A549 (cell line): ENCODE data around the gene RNF220. TPM values are rescaled to one million over a fixed set of nuclear protein-coding genes. Genes with fewer than 3 reads are reported as not detected.
A peak's percentile ranks its signal among the peaks of the same experiment; 100 is the strongest.

Source experiments
- ATAC-seq, 2 experiments: fragments of 200-7000 bp in 1 of 2; fragments of >200 bp in 1 of 2; cut with Nextera tagmentation in 1 of 2; cut with Tn5 transposase in 1 of 2; 3 replicates each; pipeline versions ENCODE4 v1.8.0 to v1.9.1; 2018 to 2020; ENCODE audit warnings: mild to moderate bottlenecking in 1 of 2, moderate library complexity in 1 of 2
- CTCF ChIA-PET: fragments of 300-600 bp; sonication (Branson Sonifier 250); formaldehyde crosslinking; extraction: SDS; loops from one replicate; lab custom pipeline; 2021; ENCODE audit warnings: antibody characterized with exemption, inconsistent platforms; lab: Yijun Ruan, JAX
- POLR2A ChIA-PET: fragments of 350-600 bp; formaldehyde crosslinking; extraction: SDS; loops from one replicate; lab custom pipeline; 2021; ENCODE audit warnings: antibody characterized with exemption, inconsistent platforms; lab: Yijun Ruan, JAX
- DNase-seq, 2 experiments: peaks; one replicate each; pipeline versions ENCODE4 v3.0.0 to v3.0.0-alpha.2; 2011 to 2016; ENCODE audit warnings: low read depth in 1 of 2, low spot score in 1 of 2
- FAIRE-seq: peaks from 2 replicates; lab custom pipeline; 2011; peaks lifted over from hg19 to GRCh38; lab: Jason Lieb, UNC
- H3K27ac ChIP-seq, 2 experiments: fragments of >200 bp; sonication (Bioruptor Twin); formaldehyde crosslinking; 3 replicates each; pipeline ENCODE4 v1.5.1; 2016 to 2017
- H3K4me1 ChIP-seq: fragments of >200 bp; sonication (Bioruptor Twin); formaldehyde crosslinking; 3 replicates; pipeline ENCODE4 v1.6.1; 2016
- H3K4me2 ChIP-seq: fragments of >200 bp; sonication (Bioruptor Twin); formaldehyde crosslinking; 3 replicates; pipeline ENCODE4 v1.6.1; 2016
- H3K4me3 ChIP-seq: fragments of >200 bp; sonication (Bioruptor Twin); formaldehyde crosslinking; 3 replicates; pipeline ENCODE4 v1.5.1; 2016
- H3K9me3 ChIP-seq: fragments of >200 bp; sonication (Bioruptor Twin); formaldehyde crosslinking; 3 replicates; pipeline ENCODE4 v1.6.1; 2016
- CBX8 ChIP-seq: fragments of 200-600 bp; sonication (generic); IDR thresholded peaks from 2 replicates; pipeline ENCODE4 v1.6.1; 2016
- CHD4 ChIP-seq: fragments of 200-600 bp; sonication (generic); IDR thresholded peaks from 2 replicates; pipeline ENCODE4 v1.6.1; 2016; ENCODE audit warnings: antibody characterized with exemption, mild to moderate bottlenecking, borderline replicate concordance
- EHMT2 ChIP-seq: fragments of 200-600 bp; sonication (generic); IDR thresholded peaks from 2 replicates; pipeline ENCODE4 v1.6.1; 2016; ENCODE audit warnings: antibody characterized with exemption, low read depth, mild to moderate bottlenecking, moderate library complexity
- EP300 ChIP-seq, 2 experiments: fragments of >200 bp; sonication (Bioruptor Twin); formaldehyde crosslinking; IDR thresholded peaks; 2 replicates in 1 of 2; 3 replicates in 1 of 2; pipeline ENCODE4 v1.6.1; 2016 to 2017
- ESRRA ChIP-seq: fragments of 150-350 bp; IDR thresholded peaks from 2 replicates; pipeline ENCODE4 v1.6.1; 2014; ENCODE audit warnings: mild to moderate bottlenecking, low read length, borderline replicate concordance
- FOXS1 ChIP-seq: fragments of 250-450 bp; sonication (Bioruptor Pico); IDR thresholded peaks from 2 replicates; pipeline ENCODE4 v1.5.0; 2020; ENCODE audit warnings: mild to moderate bottlenecking, moderate library complexity
- GATA3 ChIP-seq: IDR thresholded peaks from 2 replicates; pipeline ENCODE4 v1.6.1; 2012; ENCODE audit warnings: borderline replicate concordance
- HOXB5 ChIP-seq: fragments of 250-450 bp; sonication (Bioruptor Pico); IDR thresholded peaks from 2 replicates; pipeline ENCODE4 v1.5.0; 2020; ENCODE audit warnings: mild to moderate bottlenecking, moderate library complexity
- JUNB ChIP-seq: fragments of >200 bp; sonication (Bioruptor Twin); formaldehyde crosslinking; IDR thresholded peaks from 2 replicates; pipeline ENCODE4 v1.6.1; 2016
- KDM1A ChIP-seq: fragments of 200-600 bp; sonication (generic); IDR thresholded peaks from 2 replicates; pipeline ENCODE4 v1.6.1; 2016; ENCODE audit warnings: low read depth, mild to moderate bottlenecking
- NFE2L2 ChIP-seq: fragments of 150-350 bp; conservative IDR thresholded peaks from 2 replicates; pipeline ENCODE4 v1.6.1; 2014; ENCODE audit warnings: low read length
- PHF8 ChIP-seq: fragments of 200-600 bp; sonication (generic); IDR thresholded peaks from 2 replicates; pipeline ENCODE4 v1.6.1; 2016; ENCODE audit warnings: low read depth, mild to moderate bottlenecking, antibody characterized with exemption, moderate library complexity, borderline replicate concordance
- POLR2A ChIP-seq: IDR thresholded peaks from 2 replicates; pipeline ENCODE4 v1.6.1; 2012; ENCODE audit warnings: mild to moderate bottlenecking, low read length
- RAD21 ChIP-seq, 2 experiments: fragments of >200 bp in 1 of 2; sonication (Bioruptor Twin) in 1 of 2; formaldehyde crosslinking in 1 of 2; IDR thresholded peaks in 1 of 2; conservative IDR thresholded peaks in 1 of 2; 2 replicates in 1 of 2; 3 replicates in 1 of 2; pipeline ENCODE4 v1.6.1; 2012 to 2018; ENCODE audit warnings: inconsistent platforms in 1 of 2
- RARB ChIP-seq: fragments of 250-450 bp; sonication (Bioruptor Pico); IDR thresholded peaks from 2 replicates; pipeline ENCODE4 v1.8.0; 2021; ENCODE audit warnings: mild to moderate bottlenecking, moderate library complexity
- RFX5 ChIP-seq: fragments of 450-650 bp; IDR thresholded peaks from 2 replicates; pipeline ENCODE4 v1.7.1; 2014; ENCODE audit warnings: antibody characterized with exemption, mild to moderate bottlenecking, moderate library complexity
- WGBS: methylation state at CpG from one replicate; pipeline ENCODE4 v1.1.6; 2017; ENCODE audit errors: missing lambda C conversion rate; 5-methylcytosine and 5-hydroxymethylcytosine counted together
- polyA minus RNA-seq: library from RNA; depleted of rRNA, polyadenylated mRNA; stranded (reverse); fragments of >200 nt; gene quantifications from 2 replicates; pipeline ENCODE4 v1.2.3, GENCODE V29; 2011; rRNA and poly(A)+ RNA removed
- polyA plus RNA-seq, 4 experiments: library from polyadenylated mRNA; depleted of rRNA in 3 of 4; stranded (reverse); fragments of >200 nt; fragmentation: RNase III in 1 of 4; extraction: RNeasy Plus Mini Kit Qiagen cat#74134 plus additional on column Dnase treatment in 1 of 4; gene quantifications; 2 replicates in 3 of 4; 3 replicates in 1 of 4; pipeline ENCODE4 v1.2.3, GENCODE V29; 2011 to 2017
- TF ChIP-seq, protein P1 (sequence below): IDR thresholded peaks from 2 replicates; pipeline ENCODE4 v1.6.1; 2012
- TF ChIP-seq, protein P2 (sequence below): fragments of 450-650 bp; IDR thresholded peaks from 2 replicates; pipeline ENCODE4 v1.6.1; 2014; ENCODE audit warnings: antibody characterized with exemption
- TF ChIP-seq, protein P3 (sequence below): fragments of >200 bp; sonication (Bioruptor Twin); formaldehyde crosslinking; IDR thresholded peaks from 3 replicates; pipeline ENCODE4 v1.6.1; 2016
- TF ChIP-seq, protein P4 (sequence below): IDR thresholded peaks from 2 replicates; pipeline ENCODE4 v1.6.1; 2012

Gene RNF220
- polyA plus RNA-seq (2011; rRNA removed) (47.5 and 53.4 TPM in 2 replicates), polyA plus RNA-seq (2017; fragmentation: RNase III; extraction: RNeasy Plus Mini Kit Qiagen cat#74134 plus additional on column Dnase treatment) (47.7 to 58.4 TPM (median 54.5 TPM) in 3 replicates), polyA minus RNA-seq (30.7 and 31.5 TPM in 2 replicates)
- polyA plus RNA-seq (2012; cell fraction: cytosol; rRNA removed) = 71.5 and 72.4 TPM in 2 replicates
- 91.4 and 103 TPM in 2 replicates for polyA plus RNA-seq (2012; cell fraction: nucleus; rRNA removed)

DNA sequence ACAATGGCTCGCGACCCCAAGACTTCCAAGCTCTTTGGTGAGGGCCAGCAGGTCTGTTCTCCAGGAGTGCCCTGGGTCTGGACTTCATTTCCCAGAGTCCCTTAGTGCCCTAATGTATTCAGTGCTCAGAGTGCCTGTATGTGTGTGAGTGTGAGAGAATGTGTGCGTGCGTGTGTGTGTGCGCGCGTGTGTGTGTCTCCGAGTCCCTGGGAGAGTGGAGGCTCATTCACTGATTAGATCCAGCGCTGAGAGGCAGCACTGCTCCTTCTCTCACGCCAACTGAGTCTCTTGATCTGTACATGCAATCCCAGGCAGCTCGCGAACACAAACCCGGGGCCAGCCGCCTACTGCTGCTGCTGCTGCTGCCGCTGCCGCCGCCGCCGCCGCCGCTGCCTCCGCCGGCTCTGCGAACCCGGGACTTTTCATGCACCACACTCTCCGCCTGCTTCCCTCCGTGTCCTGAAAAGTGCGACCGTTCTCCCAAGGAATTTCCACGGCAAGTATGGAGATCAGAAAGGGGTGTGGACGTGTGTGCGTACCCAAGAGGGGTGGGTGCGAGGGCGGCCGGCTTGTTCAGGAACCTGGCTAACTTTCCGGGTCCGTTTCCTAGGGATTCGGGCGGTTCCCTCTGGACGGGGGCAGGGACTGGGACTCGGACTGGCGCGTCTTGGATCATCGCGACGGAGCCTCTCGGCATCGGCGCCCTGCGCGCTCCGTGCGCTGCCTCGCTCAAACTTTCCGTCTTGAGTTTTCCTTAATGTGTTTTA is at the start of gene RNF220:
TSS of gene RNF220 (plus strand) at position 225 of the 767 bp plus-strand sequence.
- ATAC-seq (peak; percentile 84), FAIRE-seq (no peak), DNase-seq (peak; percentile 27 to 80)
- H3K4me1 ChIP-seq = peaks cover 11% of the 10 kb centered on the region; the same call in 1 of the 3 replicates
- TF ChIP-seq POLR2A = peak; percentile 29; the same call in 1 of the 2 replicates
- TF ChIP-seq RAD21 (conservative IDR thresholded peaks at IDR 0.05 in 1 of 2, IDR thresholded peaks at IDR 0.05 in 1 of 2) = peak; percentile 11 to 23; a peak in 1 of 5 replicates
- TF ChIP-seq, protein P1, sequence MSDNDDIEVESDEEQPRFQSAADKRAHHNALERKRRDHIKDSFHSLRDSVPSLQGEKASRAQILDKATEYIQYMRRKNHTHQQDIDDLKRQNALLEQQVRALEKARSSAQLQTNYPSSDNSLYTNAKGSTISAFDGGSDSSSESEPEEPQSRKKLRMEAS = 0 out of 2 replicates have a peak, but pooled peaks have one; percentile 12
- TF ChIP-seq, protein P2, sequence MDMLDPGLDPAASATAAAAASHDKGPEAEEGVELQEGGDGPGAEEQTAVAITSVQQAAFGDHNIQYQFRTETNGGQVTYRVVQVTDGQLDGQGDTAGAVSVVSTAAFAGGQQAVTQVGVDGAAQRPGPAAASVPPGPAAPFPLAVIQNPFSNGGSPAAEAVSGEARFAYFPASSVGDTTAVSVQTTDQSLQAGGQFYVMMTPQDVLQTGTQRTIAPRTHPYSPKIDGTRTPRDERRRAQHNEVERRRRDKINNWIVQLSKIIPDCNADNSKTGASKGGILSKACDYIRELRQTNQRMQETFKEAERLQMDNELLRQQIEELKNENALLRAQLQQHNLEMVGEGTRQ = no peak
- H3K9me3 ChIP-seq = no peaks in the 10 kb centered on the region
- H3K4me2 ChIP-seq = peak within 1 kb of the TSS; percentile 99
- 3% methylated on average over 8 of the region's 55 CpGs for WGBS
- ChIA-PET POLR2A (interaction anchor here (1.0 kb wide), 1 partner anchor 227 kb away, joined by 3 read pairs; no protein-coding TSS in a partner anchor), CTCF (interaction anchor here (0.9 kb wide), 1 partner anchor 25 kb away, joined by 3 read pairs; no protein-coding TSS in a partner anchor)
- peak within 1 kb of the TSS; percentile 80 to 85 for H3K27ac ChIP-seq
- peak within 1 kb of the TSS; percentile 69 for H3K4me3 ChIP-seq

DNA sequence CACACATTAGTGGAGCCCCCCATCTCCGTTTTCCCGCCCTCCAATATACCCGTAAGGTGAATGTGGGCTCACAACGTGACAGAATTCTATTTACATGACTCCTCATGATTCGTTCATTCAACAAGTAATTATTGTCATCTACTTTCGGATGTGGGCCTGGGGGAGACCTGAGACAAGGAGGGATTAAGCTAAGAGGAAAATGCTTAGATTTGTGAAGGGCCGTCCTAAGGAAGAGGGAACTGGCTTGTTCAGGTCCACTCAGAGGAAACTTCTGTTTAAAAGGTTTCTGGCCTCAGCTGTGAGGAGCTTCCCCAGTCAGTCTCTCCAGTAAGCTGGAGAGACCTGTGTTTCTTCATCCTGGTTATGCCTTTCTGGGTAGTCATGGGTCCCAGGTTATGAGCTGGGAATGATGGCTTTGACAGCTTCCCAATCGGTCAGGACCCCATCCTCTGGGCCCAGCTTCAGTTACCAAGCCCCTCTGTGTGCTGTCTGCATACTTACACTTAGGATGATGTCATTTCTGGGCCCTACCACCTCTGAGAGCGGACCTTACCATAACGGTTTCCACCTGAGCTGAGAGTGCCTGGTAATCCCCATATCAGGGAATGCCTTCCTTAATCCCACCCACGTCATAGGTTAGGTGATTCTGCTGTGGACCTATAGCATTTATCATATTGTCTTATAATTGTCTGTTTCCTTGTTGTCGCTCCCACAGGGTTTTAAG is 49.3 kb upstream of the RNF220 start:
- peaks cover 15% of the 10 kb centered on the region for H3K4me1 ChIP-seq
- ChIA-PET CTCF (interaction anchor here (0.6 to 1.6 kb wide), 3 partner anchors 10 to 393 kb away, joined by 3 to 4 read pairs (median 3); no protein-coding TSS in a partner anchor), POLR2A (no interaction called here)
- peak overlapping the region; percentile 73 for H3K4me2 ChIP-seq
- H3K9me3 ChIP-seq = no peaks in the 10 kb centered on the region
- DNase-seq = no peak
- peak; percentile 5 to 7; a peak in 2 of 6 replicates for ATAC-seq
- TF ChIP-seq, protein P1 = no peak
- TF ChIP-seq NFE2L2 = no peak
- no peak for TF ChIP-seq EP300 (IDR thresholded peaks at IDR 0.05)
- TF ChIP-seq CHD4 = no peak
- TF ChIP-seq FOXS1 (CRISPR knock-in tag) = no peak
- TF ChIP-seq HOXB5 (CRISPR knock-in tag) = no peak
- no peak for TF ChIP-seq KDM1A
- no peak for TF ChIP-seq RARB (CRISPR knock-in tag)
- TF ChIP-seq, protein P2 = no peak
- TF ChIP-seq GATA3 = no peak
- no peak for TF ChIP-seq JUNB
- TF ChIP-seq EHMT2 = no peak
- TF ChIP-seq RFX5 = no peak
- TF ChIP-seq, protein P3, sequence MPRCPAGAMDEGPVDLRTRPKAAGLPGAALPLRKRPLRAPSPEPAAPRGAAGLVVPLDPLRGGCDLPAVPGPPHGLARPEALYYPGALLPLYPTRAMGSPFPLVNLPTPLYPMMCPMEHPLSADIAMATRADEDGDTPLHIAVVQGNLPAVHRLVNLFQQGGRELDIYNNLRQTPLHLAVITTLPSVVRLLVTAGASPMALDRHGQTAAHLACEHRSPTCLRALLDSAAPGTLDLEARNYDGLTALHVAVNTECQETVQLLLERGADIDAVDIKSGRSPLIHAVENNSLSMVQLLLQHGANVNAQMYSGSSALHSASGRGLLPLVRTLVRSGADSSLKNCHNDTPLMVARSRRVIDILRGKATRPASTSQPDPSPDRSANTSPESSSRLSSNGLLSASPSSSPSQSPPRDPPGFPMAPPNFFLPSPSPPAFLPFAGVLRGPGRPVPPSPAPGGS = no peak
- TF ChIP-seq, protein P4, sequence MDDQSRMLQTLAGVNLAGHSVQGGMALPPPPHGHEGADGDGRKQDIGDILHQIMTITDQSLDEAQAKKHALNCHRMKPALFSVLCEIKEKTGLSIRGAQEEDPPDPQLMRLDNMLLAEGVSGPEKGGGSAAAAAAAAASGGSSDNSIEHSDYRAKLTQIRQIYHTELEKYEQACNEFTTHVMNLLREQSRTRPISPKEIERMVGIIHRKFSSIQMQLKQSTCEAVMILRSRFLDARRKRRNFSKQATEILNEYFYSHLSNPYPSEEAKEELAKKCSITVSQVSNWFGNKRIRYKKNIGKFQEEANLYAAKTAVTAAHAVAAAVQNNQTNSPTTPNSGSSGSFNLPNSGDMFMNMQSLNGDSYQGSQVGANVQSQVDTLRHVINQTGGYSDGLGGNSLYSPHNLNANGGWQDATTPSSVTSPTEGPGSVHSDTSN = no peak
- no peak for TF ChIP-seq PHF8
- TF ChIP-seq ESRRA = no peak
- no peak for TF ChIP-seq CBX8
- TF ChIP-seq, all 56 proteins: peak for 0
- H3K27ac ChIP-seq = peak overlapping the region; percentile 58 to 77
- 63% methylated on average over 11 of the region's 12 CpGs for WGBS
- no peak for FAIRE-seq
- peak overlapping the region; percentile 92 for H3K4me3 ChIP-seq
